Neuronal stem cell (in vitro differentiated cells): ENCODE measurements around the gene XKRX. TPM values are rescaled to one million over a fixed set of nuclear protein-coding genes. Genes with fewer than 3 reads are reported as not detected.
A peak's percentile ranks its signal among the peaks of the same experiment; 100 is the strongest.

Source experiments
- DNase-seq: peaks from one replicate; pipeline ENCODE4 v3.0.0-alpha.2; 2013; ENCODE audit warnings: low spot score
- H2AFZ ChIP-seq: one replicate; pipeline ENCODE4 v1.6.1; 2013; ENCODE audit warnings: mild to moderate bottlenecking, low read length, inconsistent platforms
- H2AK5ac ChIP-seq: 2 replicates; pipeline ENCODE4 v1.6.1; 2013; ENCODE audit warnings: low read depth, mild to moderate bottlenecking, inconsistent platforms, low read length, moderate library complexity, mixed read lengths
- H2BK120ac ChIP-seq: 2 replicates; pipeline ENCODE4 v1.6.1; 2013; ENCODE audit warnings: low read depth, mild to moderate bottlenecking, inconsistent platforms, low read length, moderate library complexity, mixed read lengths
- H2BK12ac ChIP-seq: one replicate; pipeline ENCODE4 v1.6.1; 2013; ENCODE audit warnings: low read length, inconsistent platforms
- H2BK15ac ChIP-seq: 2 replicates; pipeline ENCODE4 v1.6.1; 2013; ENCODE audit warnings: mild to moderate bottlenecking, low read length, inconsistent platforms, mixed read lengths
- H2BK5ac ChIP-seq: one replicate; pipeline ENCODE4 v1.6.1; 2013; ENCODE audit warnings: inconsistent platforms, mild to moderate bottlenecking, low read length, moderate library complexity
- H3K14ac ChIP-seq: one replicate; pipeline ENCODE4 v1.6.1; 2013; ENCODE audit warnings: low read length, inconsistent platforms
- H3K18ac ChIP-seq: 2 replicates; pipeline ENCODE4 v1.6.1; 2013; ENCODE audit warnings: low read length, inconsistent platforms
- H3K23ac ChIP-seq: 2 replicates; pipeline ENCODE4 v1.6.1; 2013; ENCODE audit warnings: low read depth, mild to moderate bottlenecking, mixed read lengths, low read length, inconsistent platforms; ENCODE audit not compliant: poor library complexity
- H3K27ac ChIP-seq: replicated peaks from 3 replicates; pipeline ENCODE4 v1.5.1; 2013; ENCODE audit warnings: low read length, inconsistent platforms
- H3K27me3 ChIP-seq, 3 experiments: 2 replicates each; pipeline ENCODE4 v1.6.1; 2013; ENCODE audit warnings: low read length in 3 of 3, mild to moderate bottlenecking in 2 of 3, inconsistent platforms in 1 of 3, low read depth in 1 of 3, mixed read lengths in 1 of 3, moderate library complexity in 1 of 3; ENCODE audit not compliant: control insufficient read depth in 3 of 3, insufficient read depth in 3 of 3
- H3K36me3 ChIP-seq, 2 donors: replicated peaks in 1 of 2; 2 replicates each; pipeline ENCODE4 v1.6.1; 2013; ENCODE audit warnings: low read length in 2 of 2; ENCODE audit not compliant: control insufficient read depth in 2 of 2, insufficient read depth in 2 of 2
- H3K4ac ChIP-seq: 2 replicates; pipeline ENCODE4 v1.6.1; 2013; ENCODE audit warnings: inconsistent platforms, mild to moderate bottlenecking, low read length, moderate library complexity
- H3K4me1 ChIP-seq, 2 donors: 1 replicate in 1 of 2; 2 replicates in 1 of 2; pipeline ENCODE4 v1.6.1; 2013; ENCODE audit warnings: low read length in 2 of 2, low read depth in 1 of 2; ENCODE audit not compliant: control insufficient read depth in 2 of 2, insufficient read depth in 1 of 2
- H3K4me2 ChIP-seq: one replicate; pipeline ENCODE4 v1.6.1; 2013; ENCODE audit warnings: mild to moderate bottlenecking, low read length, inconsistent platforms; ENCODE audit not compliant: insufficient read depth, poor library complexity, severe bottlenecking
- H3K4me3 ChIP-seq, 2 donors: 2 replicates each; pipeline ENCODE4 v1.5.1; 2013; ENCODE audit warnings: low read length in 2 of 2, mild to moderate bottlenecking in 2 of 2, inconsistent platforms in 1 of 2, moderate library complexity in 1 of 2
- H3K79me1 ChIP-seq: one replicate; pipeline ENCODE4 v1.6.1; 2013; ENCODE audit warnings: low read depth, mild to moderate bottlenecking, inconsistent platforms, low read length, moderate library complexity
- H3K9ac ChIP-seq: one replicate; pipeline ENCODE4 v1.6.1; 2013; ENCODE audit warnings: mild to moderate bottlenecking, low read depth, low read length, inconsistent platforms; ENCODE audit not compliant: poor library complexity
- H3K9me3 ChIP-seq, 2 donors: replicated peaks in 1 of 2; 2 replicates each; pipeline versions ENCODE3 to v1.6.1; 2013; ENCODE audit warnings: low read length in 2 of 2, mild to moderate bottlenecking in 2 of 2, inconsistent platforms in 1 of 2, low read depth in 1 of 2, mixed read lengths in 1 of 2, moderate library complexity in 1 of 2; ENCODE audit not compliant: control insufficient read depth in 2 of 2, insufficient read depth in 1 of 2
- H4K8ac ChIP-seq: one replicate; pipeline ENCODE4 v1.6.1; 2013; ENCODE audit warnings: low read depth, mild to moderate bottlenecking, inconsistent platforms, low read length, moderate library complexity
- H4K91ac ChIP-seq: one replicate; pipeline ENCODE4 v1.6.1; 2013; ENCODE audit warnings: low read length, low read depth, mild to moderate bottlenecking, inconsistent platforms; ENCODE audit not compliant: poor library complexity
- WGBS, 2 donors: extraction: QIAGEN DNeasy Blood & Tissue Kit; methylation state at CpG; one replicate each; pipeline ENCODE4 v1.1.7; 2013; ENCODE audit warnings: missing lambda C conversion rate in 2 of 2, mixed read lengths in 1 of 2; ENCODE audit not compliant: insufficient read length in 2 of 2, insufficient replicate concordance in 1 of 2; ENCODE audit errors: extremely low coverage in 2 of 2; 5-methylcytosine and 5-hydroxymethylcytosine counted together
- polyA plus RNA-seq, 2 experiments: library from polyadenylated mRNA; stranded (reverse); fragments of 200-250 nt; gene quantifications; one replicate each; pipeline ENCODE4 v1.2.3, GENCODE V29; 2013

The XKRX gene
- 0.50 TPM for polyA plus RNA-seq (2013, experiment 1 of 2)
- 0.46 TPM for polyA plus RNA-seq (2013, experiment 2 of 2)

DNA sequence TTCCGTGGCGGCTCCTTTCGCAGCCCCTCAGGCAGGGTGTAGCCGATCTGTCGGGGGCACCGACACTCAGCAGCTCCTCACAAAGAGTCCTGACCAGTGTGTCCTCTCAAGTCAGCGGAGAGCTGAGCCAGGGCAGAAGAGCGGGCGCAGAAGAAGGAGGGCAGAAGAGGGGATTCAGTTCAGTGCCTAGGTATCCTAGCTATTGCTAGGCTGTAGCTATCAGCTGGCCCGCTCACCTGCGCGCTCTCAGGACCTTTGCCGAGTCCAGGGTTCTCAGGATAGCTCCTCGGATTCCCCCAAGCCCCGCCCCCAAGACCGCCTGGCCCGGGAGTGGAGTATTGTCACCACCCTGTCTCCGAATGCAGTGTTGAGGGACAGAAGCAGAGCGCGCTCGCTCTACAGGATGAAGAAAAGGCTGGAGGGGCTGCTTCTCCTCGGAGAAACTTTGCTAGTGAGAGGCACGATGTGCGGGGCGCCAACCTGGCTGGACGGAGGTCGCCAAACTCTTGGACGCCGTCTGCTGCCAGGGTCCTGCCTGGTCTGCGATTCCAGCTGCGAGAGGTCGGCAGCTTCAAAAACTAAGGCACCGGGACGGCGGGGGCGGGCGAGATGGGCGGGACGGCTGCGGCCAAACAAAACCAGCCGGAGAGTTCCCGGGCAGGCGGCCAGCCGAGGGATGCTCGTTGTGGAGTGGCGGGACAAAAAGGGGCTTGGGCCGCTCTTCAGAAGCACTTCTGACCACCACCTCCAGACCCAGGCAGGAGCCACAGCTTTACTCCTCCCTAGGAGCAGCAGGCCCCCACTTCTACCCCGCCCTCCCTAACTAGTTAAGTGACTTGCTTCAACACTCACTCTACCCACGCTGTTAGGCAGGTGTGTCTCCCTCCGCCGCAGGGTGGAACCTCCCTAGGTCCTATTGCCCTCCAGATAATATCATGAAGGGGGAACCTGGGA is at the start of gene XKRX:
TSS of gene XKRX (minus strand) at position 258 of the 954 bp plus-strand sequence. CDS start 613 bp downstream, outside the sequence.
- H2BK5ac ChIP-seq = no peak within 1 kb of the TSS
- no peaks in the 10 kb centered on the region for H3K36me3 ChIP-seq
- H2BK120ac ChIP-seq = no peak within 1 kb of the TSS
- H3K4me1 ChIP-seq = no peaks in the 10 kb centered on the region
- H4K91ac ChIP-seq = no peak within 1 kb of the TSS
- no peak within 1 kb of the TSS for H3K14ac ChIP-seq
- no peak within 1 kb of the TSS for H3K23ac ChIP-seq
- H3K9ac ChIP-seq = peak within 1 kb of the TSS; percentile 60
- H3K18ac ChIP-seq = no peak within 1 kb of the TSS
- H3K27ac ChIP-seq = no peak within 1 kb of the TSS
- H3K79me1 ChIP-seq = no peaks in the 10 kb centered on the region
- H3K4ac ChIP-seq = no peak within 1 kb of the TSS
- WGBS, 2 donors = no CpG with 5 or more reads among the region's 51 CpGs
- H3K4me2 ChIP-seq = peak within 1 kb of the TSS; percentile 67
- H2AK5ac ChIP-seq = no peak within 1 kb of the TSS
- no peak within 1 kb of the TSS for H2BK15ac ChIP-seq
- H2AFZ ChIP-seq = peak within 1 kb of the TSS; percentile 95
- H3K27me3 ChIP-seq = peaks cover 0 to 31% (median 4%) of the 10 kb centered on the region in 3 experiments
- no peak within 1 kb of the TSS for H2BK12ac ChIP-seq
- H4K8ac ChIP-seq = no peak within 1 kb of the TSS
- DNase-seq = peak; percentile 18
- H3K9me3 ChIP-seq = no peaks in the 10 kb centered on the region
- H3K4me3 ChIP-seq = peak within 1 kb of the TSS; percentile 35 to 82

DNA sequence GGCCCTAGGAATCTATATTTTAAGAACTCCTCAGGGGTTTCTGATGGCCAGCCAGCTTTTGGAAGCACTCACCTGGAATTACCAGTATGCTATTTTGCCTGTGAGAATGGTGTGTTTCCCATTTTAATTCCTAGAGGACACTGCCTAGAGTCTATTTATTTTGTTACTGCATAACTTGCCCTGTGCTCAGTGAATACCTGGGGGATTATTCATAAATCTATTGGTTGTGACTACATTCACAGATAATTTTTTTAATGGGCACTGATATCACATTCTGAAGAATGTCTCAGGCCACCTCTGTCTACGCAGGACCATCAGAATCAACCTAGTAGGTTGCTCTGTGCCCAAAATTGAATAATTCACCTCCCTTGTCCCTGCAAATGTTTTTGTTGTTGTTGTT is 47.5 kb upstream of the XKRX start:
- no peak overlapping the region for H2BK120ac ChIP-seq
- no peak overlapping the region for H3K27ac ChIP-seq
- H3K9me3 ChIP-seq = no peaks in the 10 kb centered on the region
- DNase-seq = no peak
- no peaks in the 10 kb centered on the region for H3K79me1 ChIP-seq
- H3K4me1 ChIP-seq = no peaks in the 10 kb centered on the region
- no CpG with 5 or more reads among the region's 1 CpG for WGBS, 2 donors
- no peak overlapping the region for H2BK12ac ChIP-seq
- H3K36me3 ChIP-seq = no peaks in the 10 kb centered on the region
- no peak overlapping the region for H3K23ac ChIP-seq
- H3K27me3 ChIP-seq = no peaks in the 10 kb centered on the region
- no peak overlapping the region for H3K18ac ChIP-seq
- H4K91ac ChIP-seq = no peak overlapping the region
- no peak overlapping the region for H2BK15ac ChIP-seq
- no peak overlapping the region for H3K4ac ChIP-seq
- no peak overlapping the region for H4K8ac ChIP-seq
- H3K4me3 ChIP-seq = no peak overlapping the region
- no peak overlapping the region for H2AK5ac ChIP-seq
- H3K14ac ChIP-seq = no peak overlapping the region
- H2BK5ac ChIP-seq = no peak overlapping the region
- no peak overlapping the region for H2AFZ ChIP-seq
- no peak overlapping the region for H3K9ac ChIP-seq
- H3K4me2 ChIP-seq = no peak overlapping the region

DNA sequence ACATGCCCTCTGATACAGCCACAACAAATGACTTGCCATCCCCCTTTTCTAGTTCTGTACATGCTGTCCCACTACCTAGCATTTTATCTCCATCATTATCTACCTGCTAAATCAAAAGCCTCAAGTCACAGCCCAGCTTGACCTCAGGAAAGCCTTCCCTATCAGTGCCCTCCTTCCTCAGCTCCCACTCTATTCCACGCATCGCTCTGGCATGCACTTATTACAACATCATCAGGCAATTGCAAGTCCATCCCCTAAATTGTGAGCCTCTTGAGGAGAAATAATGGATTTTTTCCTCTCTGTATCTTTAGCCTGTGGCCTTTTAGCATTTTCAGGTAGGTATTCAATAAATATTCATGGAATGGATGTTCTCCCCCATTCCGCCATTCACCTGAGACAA is 46.5 kb upstream of the XKRX start:
- Histone ChIP-seq H3K14ac (no peak overlapping the region), H2BK12ac (no peak overlapping the region), H3K4me2 (no peak overlapping the region), H3K79me1 (no peaks in the 10 kb centered on the region), H2BK120ac (no peak overlapping the region), H3K27ac (no peak overlapping the region), H3K9me3 (no peaks in the 10 kb centered on the region), H3K9ac (no peak overlapping the region), H3K18ac (no peak overlapping the region), H4K8ac (no peak overlapping the region), H4K91ac (no peak overlapping the region), H3K4ac (no peak overlapping the region), H3K4me3 (no peak overlapping the region), H2BK5ac (no peak overlapping the region), H2AK5ac (no peak overlapping the region), H3K27me3 (no peaks in the 10 kb centered on the region), H2AFZ (no peak overlapping the region), H3K36me3 (no peaks in the 10 kb centered on the region), H2BK15ac (no peak overlapping the region), H3K4me1 (no peaks in the 10 kb centered on the region), H3K23ac (no peak overlapping the region)
- DNase-seq = no peak
- WGBS, 2 donors = no CpG with 5 or more reads among the region's 3 CpGs

DNA sequence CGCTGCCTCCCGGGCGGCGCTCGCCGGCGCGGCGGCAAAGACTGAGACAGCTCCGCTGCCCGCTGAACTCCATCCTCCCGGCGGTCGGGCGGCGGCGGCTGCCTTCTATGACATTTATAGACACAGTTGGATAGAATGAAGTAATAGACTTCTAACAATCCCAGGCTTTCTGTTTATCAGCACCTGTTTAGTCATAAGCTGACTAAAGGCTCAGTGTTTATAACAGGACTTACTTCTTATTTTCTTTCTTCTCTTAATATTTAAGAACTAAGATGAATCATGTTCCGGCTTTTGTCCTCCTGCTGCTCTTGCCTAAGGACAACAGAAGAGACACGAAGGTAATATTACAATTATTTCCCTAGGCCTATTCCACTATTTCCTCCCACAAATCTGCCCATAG is 44.7 kb upstream of the XKRX start:
- no peak overlapping the region for H3K4me3 ChIP-seq
- no peak overlapping the region for H3K27ac ChIP-seq
- H2BK120ac ChIP-seq = no peak overlapping the region
- H3K18ac ChIP-seq = no peak overlapping the region
- H4K91ac ChIP-seq = no peak overlapping the region
- no peak overlapping the region for H2BK15ac ChIP-seq
- no peaks in the 10 kb centered on the region for H3K36me3 ChIP-seq
- H2AFZ ChIP-seq = no peak overlapping the region
- H2AK5ac ChIP-seq = no peak overlapping the region
- DNase-seq = no peak
- H4K8ac ChIP-seq = no peak overlapping the region
- H3K4me2 ChIP-seq = no peak overlapping the region
- H3K23ac ChIP-seq = no peak overlapping the region
- H2BK5ac ChIP-seq = no peak overlapping the region
- no peak overlapping the region for H3K14ac ChIP-seq
- H3K4me1 ChIP-seq = no peaks in the 10 kb centered on the region
- no peaks in the 10 kb centered on the region for H3K27me3 ChIP-seq
- H2BK12ac ChIP-seq = no peak overlapping the region
- no peak overlapping the region for H3K9ac ChIP-seq
- WGBS, 2 donors = no CpG with 5 or more reads among the region's 19 CpGs
- no peak overlapping the region for H3K4ac ChIP-seq
- no peaks in the 10 kb centered on the region for H3K9me3 ChIP-seq
- no peaks in the 10 kb centered on the region for H3K79me1 ChIP-seq
